ENCODE measurements around the gene TMA16.

Gene TMA16

GRCh38 chr4:163485589-163485988 is 8.9 kb upstream of the TMA16 start:
- POLR2A ChIA-PET: interaction anchor here (1.2 kb wide), 1 partner anchor 9 kb away, joined by 6 read pairs; the partner anchor contains the start of gene TMA16
- no peak for TF ChIP-seq HDGF (IDR thresholded peaks at IDR 0.05; ENCODE audit: borderline replicate concordance)
- TF ChIP-seq ELF4 (IDR thresholded peaks at IDR 0.05): no peak
- TF ChIP-seq L3MBTL2 (conservative IDR thresholded peaks at IDR 0.05): no peak
- TF ChIP-seq LEF1 (IDR thresholded peaks at IDR 0.05; ENCODE audit: borderline replicate concordance): no peak
- TF ChIP-seq FOXK2 (IDR thresholded peaks at IDR 0.05): no peak
- TF ChIP-seq FOXA1 (IDR thresholded peaks at IDR 0.05): no peak
- TF ChIP-seq ARNT (IDR thresholded peaks at IDR 0.05): no peak
- CTCF ChIA-PET: interaction anchor here (0.9 to 3.0 kb wide), 2 partner anchors 64 to 378 kb away, joined by 3 to 10 read pairs; no protein-coding TSS in a partner anchor
- no peak for DNase-seq (ENCODE audit: extremely low spot score)

- ChIA-PET CTCF (interaction anchor here (1.1 to 3.0 kb wide), 2 partner anchors 57 to 63 kb away, joined by 5 to 10 read pairs; no protein-coding TSS in a partner anchor), POLR2A (interaction anchor here (1.2 kb wide), 1 partner anchor 8 kb away, joined by 6 read pairs; the partner anchor contains the start of gene TMA16)
- TF ChIP-seq FOXM1 (IDR thresholded peaks at IDR 0.05; ENCODE audit: borderline replicate concordance) (no peak), L3MBTL2 (conservative IDR thresholded peaks at IDR 0.05) (no peak), SP1 (IDR thresholded peaks at IDR 0.05) (no peak)
- DNase-seq (ENCODE audit: extremely low spot score): no peak
Observed at GRCh38 chr4:163486321-163486720, 8.2 kb upstream of the TMA16 start.

GRCh38 chr4:163489929-163490328 is 4.6 kb upstream of the TMA16 start:
- ChIA-PET CTCF (no interaction called here), POLR2A (no interaction called here)
- DNase-seq (ENCODE audit: extremely low spot score): no peak
- no peak for TF ChIP-seq SUZ12 (IDR thresholded peaks at IDR 0.05)
- TF ChIP-seq FOXA1 (IDR thresholded peaks at IDR 0.05): no peak
- no peak for TF ChIP-seq ARNT (IDR thresholded peaks at IDR 0.05)
- no peak for TF ChIP-seq L3MBTL2 (conservative IDR thresholded peaks at IDR 0.05)
- TF ChIP-seq SP1 (IDR thresholded peaks at IDR 0.05): no peak
- TF ChIP-seq CTBP1 (IDR thresholded peaks at IDR 0.05; ENCODE audit: borderline replicate concordance): no peak
- TF ChIP-seq ELF4 (IDR thresholded peaks at IDR 0.05): no peak
- TF ChIP-seq, protein P1, sequence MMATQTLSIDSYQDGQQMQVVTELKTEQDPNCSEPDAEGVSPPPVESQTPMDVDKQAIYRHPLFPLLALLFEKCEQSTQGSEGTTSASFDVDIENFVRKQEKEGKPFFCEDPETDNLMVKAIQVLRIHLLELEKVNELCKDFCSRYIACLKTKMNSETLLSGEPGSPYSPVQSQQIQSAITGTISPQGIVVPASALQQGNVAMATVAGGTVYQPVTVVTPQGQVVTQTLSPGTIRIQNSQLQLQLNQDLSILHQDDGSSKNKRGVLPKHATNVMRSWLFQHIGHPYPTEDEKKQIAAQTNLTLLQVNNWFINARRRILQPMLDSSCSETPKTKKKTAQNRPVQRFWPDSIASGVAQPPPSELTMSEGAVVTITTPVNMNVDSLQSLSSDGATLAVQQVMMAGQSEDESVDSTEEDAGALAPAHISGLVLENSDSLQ (IDR thresholded peaks at IDR 0.05): no peak
- no peak for TF ChIP-seq BHLHE40 (IDR thresholded peaks at IDR 0.05; ENCODE audit: borderline replicate concordance)
- no peak for TF ChIP-seq NFRKB (IDR thresholded peaks at IDR 0.05)
- no peak for TF ChIP-seq FOXM1 (IDR thresholded peaks at IDR 0.05; ENCODE audit: borderline replicate concordance)
- TF ChIP-seq ZNF384 (IDR thresholded peaks at IDR 0.05): no peak
- TF ChIP-seq FOXK2 (IDR thresholded peaks at IDR 0.05): no peak
- no peak for TF ChIP-seq TARDBP (IDR thresholded peaks at IDR 0.05)
- no peak for TF ChIP-seq HDGF (IDR thresholded peaks at IDR 0.05; ENCODE audit: borderline replicate concordance)
- TF ChIP-seq LEF1 (IDR thresholded peaks at IDR 0.05; ENCODE audit: borderline replicate concordance): no peak

GRCh38 chr4:163492951-163493504 is 1.5 kb upstream of the TMA16 start:
- ChIA-PET CTCF (interaction anchor here (0.6 kb wide), 1 partner anchor 314 kb away, joined by 3 read pairs; no protein-coding TSS in a partner anchor), POLR2A (interaction anchor here (1.2 to 2.4 kb wide), 6 partner anchors 13 to 161 kb away, joined by 3 to 42 read pairs (median 9); partner anchors contain the start of gene NPY1R)
- no peak for DNase-seq (ENCODE audit: extremely low spot score)
- TF ChIP-seq TARDBP (IDR thresholded peaks at IDR 0.05): no peak
- TF ChIP-seq, protein P1 (IDR thresholded peaks at IDR 0.05): no peak
- TF ChIP-seq NFRKB (IDR thresholded peaks at IDR 0.05): no peak
- TF ChIP-seq SP1 (IDR thresholded peaks at IDR 0.05): no peak
- no peak for TF ChIP-seq FOXA1 (IDR thresholded peaks at IDR 0.05)
- no peak for TF ChIP-seq L3MBTL2 (conservative IDR thresholded peaks at IDR 0.05)
- no peak for TF ChIP-seq FOXK2 (IDR thresholded peaks at IDR 0.05)
- TF ChIP-seq ARNT (IDR thresholded peaks at IDR 0.05): no peak
- no peak for TF ChIP-seq FOXM1 (IDR thresholded peaks at IDR 0.05; ENCODE audit: borderline replicate concordance)
- no peak for TF ChIP-seq BHLHE40 (IDR thresholded peaks at IDR 0.05; ENCODE audit: borderline replicate concordance)
- no peak for TF ChIP-seq CTBP1 (IDR thresholded peaks at IDR 0.05; ENCODE audit: borderline replicate concordance)
- TF ChIP-seq LEF1 (IDR thresholded peaks at IDR 0.05; ENCODE audit: borderline replicate concordance): no peak
- no peak for TF ChIP-seq HDGF (IDR thresholded peaks at IDR 0.05; ENCODE audit: borderline replicate concordance)
- no peak for TF ChIP-seq ZNF384 (IDR thresholded peaks at IDR 0.05)

- ChIA-PET POLR2A (interaction anchor here (0.7 to 2.4 kb wide), 24 partner anchors 8 to 481 kb away, joined by 3 to 42 read pairs (median 4); partner anchors contain the start of gene NPY1R), CTCF (no interaction called here)
- peak; percentile 71 for TF ChIP-seq ZNF384 (IDR thresholded peaks at IDR 0.05)
- TF ChIP-seq FOXA1 (IDR thresholded peaks at IDR 0.05): no peak
- TF ChIP-seq, protein P1 (IDR thresholded peaks at IDR 0.05): no peak
- no peak for DNase-seq (ENCODE audit: extremely low spot score)
Observed at GRCh38 chr4:163493643-163494359, 689 bp upstream of the TMA16 start.

- DNase-seq (ENCODE audit: extremely low spot score): no peak
- CTCF ChIA-PET: no interaction called here
- TF ChIP-seq L3MBTL2 (conservative IDR thresholded peaks at IDR 0.05) (no peak), BHLHE40 (IDR thresholded peaks at IDR 0.05; ENCODE audit: borderline replicate concordance) (no peak), ZNF384 (IDR thresholded peaks at IDR 0.05) (no peak)
- TF ChIP-seq, protein P1 (IDR thresholded peaks at IDR 0.05): 0 out of 2 replicates have a peak, but pooled peaks have one; percentile 7
- POLR2A ChIA-PET: interaction anchor here (1.1 to 1.4 kb wide), 2 partner anchors 9 to 10 kb away, joined by 3 to 4 read pairs; no protein-coding TSS in a partner anchor
Observed at GRCh38 chr4:163495900-163496299, 1.4 kb downstream of the TMA16 start.
